ENCODE data around the gene SOX14. TPM values are rescaled to one million over a fixed set of nuclear protein-coding genes. Genes with fewer than 3 reads are reported as not detected.

SOX14 gene
- total and polyA plus RNA-seq, 2 of the 4 experiments (the other 2 are of a cell fraction) = not detected

- TF ChIP-seq MXI1 (IDR thresholded peaks at IDR 0.05; ENCODE audit: borderline replicate concordance, low read depth, low read length) = no peak
- TF ChIP-seq POLR2A (IDR thresholded peaks at IDR 0.05; ENCODE audit: low read depth, low read length) = no peak
- TF ChIP-seq FOS (IDR thresholded peaks at IDR 0.05; ENCODE audit: low read depth, low read length) = no peak
- no peak for TF ChIP-seq RCOR1 (IDR thresholded peaks at IDR 0.05; ENCODE audit: insufficient replicate concordance, low read length)
- TF ChIP-seq SMC3 (IDR thresholded peaks at IDR 0.05; ENCODE audit: low read depth, low read length) = no peak
- no peak for TF ChIP-seq USF2 (IDR thresholded peaks at IDR 0.05; ENCODE audit: low read depth, low read length)
- TF ChIP-seq MAZ (IDR thresholded peaks at IDR 0.05; ENCODE audit: borderline replicate concordance, low read depth, low read length) = no peak
- no peak for TF ChIP-seq NFE2L2 (IDR thresholded peaks at IDR 0.05; ENCODE audit: low read depth, low read length)
- no peak for TF ChIP-seq RFX5 (IDR thresholded peaks at IDR 0.05; ENCODE audit: low read depth, low read length)
- TF ChIP-seq MAFK (IDR thresholded peaks at IDR 0.05; ENCODE audit: low read depth, low read length) = no peak
- no peak for TF ChIP-seq CHD1 (IDR thresholded peaks at IDR 0.05; ENCODE audit: low read depth, low read length)
- TF ChIP-seq, protein P1, sequence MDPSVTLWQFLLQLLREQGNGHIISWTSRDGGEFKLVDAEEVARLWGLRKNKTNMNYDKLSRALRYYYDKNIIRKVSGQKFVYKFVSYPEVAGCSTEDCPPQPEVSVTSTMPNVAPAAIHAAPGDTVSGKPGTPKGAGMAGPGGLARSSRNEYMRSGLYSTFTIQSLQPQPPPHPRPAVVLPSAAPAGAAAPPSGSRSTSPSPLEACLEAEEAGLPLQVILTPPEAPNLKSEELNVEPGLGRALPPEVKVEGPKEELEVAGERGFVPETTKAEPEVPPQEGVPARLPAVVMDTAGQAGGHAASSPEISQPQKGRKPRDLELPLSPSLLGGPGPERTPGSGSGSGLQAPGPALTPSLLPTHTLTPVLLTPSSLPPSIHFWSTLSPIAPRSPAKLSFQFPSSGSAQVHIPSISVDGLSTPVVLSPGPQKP (IDR thresholded peaks at IDR 0.05; ENCODE audit: borderline replicate concordance, low read depth, low read length) = no peak
- TF ChIP-seq RAD21 (IDR thresholded peaks at IDR 0.05; ENCODE audit: low read length) = no peak
- TF ChIP-seq CEBPB (IDR thresholded peaks at IDR 0.05; ENCODE audit: low read depth, low read length) = no peak
- Histone ChIP-seq H3K18ac (ENCODE audit: low read depth, low read length) (no peak overlapping the region), H3K14ac (replicated peaks; ENCODE audit: low read depth, low read length) (no peak overlapping the region), H3K9me3 (ENCODE audit: control insufficient read depth, insufficient read depth, low read length) (no peaks in the 10 kb centered on the region), H3K4me2 (ENCODE audit: low read depth, low read length) (no peak overlapping the region), H2AFZ (replicated peaks; ENCODE audit: low read length, poor library complexity) (no peak overlapping the region), H3K27ac (ENCODE audit: insufficient read depth, low read length) (no peak overlapping the region), H2BK120ac (ENCODE audit: low read depth, low read length) (no peak overlapping the region), H4K91ac (ENCODE audit: insufficient read depth, low read depth, low read length) (no peak overlapping the region), H3K23ac (ENCODE audit: low read depth, low read length) (no peak overlapping the region), H2BK20ac (ENCODE audit: low read depth, low read length) (no peak overlapping the region), H4K8ac (ENCODE audit: low read depth in 2 of 2, low read length in 2 of 2) (no peak overlapping the region), H2AK9ac (replicated peaks; ENCODE audit: low read depth, low read length, poor library complexity) (no peak overlapping the region), H2AK5ac (ENCODE audit: low read depth, low read length) (no peak overlapping the region), H3K36me3 (ENCODE audit: control insufficient read depth, insufficient read depth, low read length) (no peaks in the 10 kb centered on the region), H3K4me3 (ENCODE audit: insufficient read depth, low read depth, low read length) (no peak overlapping the region), H3K79me1 (ENCODE audit: low read depth in 1 of 2, low read length in 2 of 2) (no peaks in the 10 kb centered on the region), H4K20me1 (ENCODE audit: insufficient read depth, low read length) (no peaks in the 10 kb centered on the region), H4K5ac (ENCODE audit: low read depth, low read length) (no peak overlapping the region), H3K4ac (ENCODE audit: low read depth, low read length) (no peak overlapping the region), H2BK5ac (ENCODE audit: low read depth, low read length, poor library complexity, severe bottlenecking) (no peak overlapping the region), H3K9ac (ENCODE audit: low read depth, low read length) (no peak overlapping the region), H3K27me3 (ENCODE audit: control insufficient read depth, insufficient read depth, low read length) (peaks cover 47% of the 10 kb centered on the region), H3K9me1 (ENCODE audit: insufficient read depth, low read length) (no peaks in the 10 kb centered on the region), H3K4me1 (ENCODE audit: control insufficient read depth, insufficient read depth, low read length) (no peaks in the 10 kb centered on the region), H3K56ac (ENCODE audit: extremely low read depth, insufficient read depth, low read length) (no peak overlapping the region), H2BK15ac (ENCODE audit: low read depth, low read length) (no peak overlapping the region)
- no peak for ATAC-seq (ENCODE audit: low read depth)
- no peak for DNase-seq
- CTCF ChIA-PET = no interaction called here
- whole genome bisulfite sequencing, 2 experiments (ENCODE audit: extremely low coverage in 2 of 2, insufficient read length in 1 of 2) = no CpG with 5 or more reads among the region's 7 CpGs
- POLR2A ChIA-PET (ENCODE audit: unreplicated experiment) = no interaction called here
- dilution Hi-C loops (cut with HindIII; ENCODE audit: low sequenced_read_pairs, unreplicated experiment) = no loop called here
- intact Hi-C loops (cut with micrococcal nuclease) = no loop called here
- BruUV-seq (replicated peaks) = no TSS peak
- in situ Hi-C loops (cut with MboI; ENCODE audit: low sequenced_read_pairs) = no loop called here
Measured at GRCh38 chr3:137772214-137772955, 8.3 kb downstream of the SOX14 start.

All from IMR-90 (cell line).